A549 (cell line): ENCODE results near the gene SWAP70. TPM values are rescaled to one million over a fixed set of nuclear protein-coding genes. Genes with fewer than 3 reads are reported as not detected.

Experiments used
- ATAC-seq, 2 experiments: fragments of 200-7000 bp in 1 of 2; fragments of >200 bp in 1 of 2; cut with Nextera tagmentation in 1 of 2; cut with Tn5 transposase in 1 of 2; 3 replicates each; pipeline versions ENCODE4 v1.8.0 to v1.9.1; 2018 to 2020; ENCODE audit warnings: mild to moderate bottlenecking in 1 of 2, moderate library complexity in 1 of 2
- CTCF ChIA-PET: fragments of 300-600 bp; sonication (Branson Sonifier 250); formaldehyde crosslinking; extraction: SDS; loops from one replicate; lab custom pipeline; 2021; ENCODE audit warnings: antibody characterized with exemption, inconsistent platforms; lab: Yijun Ruan, JAX
- POLR2A ChIA-PET: fragments of 350-600 bp; formaldehyde crosslinking; extraction: SDS; loops from one replicate; lab custom pipeline; 2021; ENCODE audit warnings: antibody characterized with exemption, inconsistent platforms; lab: Yijun Ruan, JAX
- DNase-seq, 2 experiments: peaks; one replicate each; pipeline versions ENCODE4 v3.0.0 to v3.0.0-alpha.2; 2011 to 2016; ENCODE audit warnings: low read depth in 1 of 2, low spot score in 1 of 2
- FAIRE-seq: peaks from 2 replicates; lab custom pipeline; 2011; peaks lifted over from hg19 to GRCh38; lab: Jason Lieb, UNC
- H3K27ac ChIP-seq, 2 experiments: fragments of >200 bp; sonication (Bioruptor Twin); formaldehyde crosslinking; 3 replicates each; pipeline ENCODE4 v1.5.1; 2016 to 2017
- H3K4me1 ChIP-seq: fragments of >200 bp; sonication (Bioruptor Twin); formaldehyde crosslinking; 3 replicates; pipeline ENCODE4 v1.6.1; 2016
- H3K4me2 ChIP-seq: fragments of >200 bp; sonication (Bioruptor Twin); formaldehyde crosslinking; 3 replicates; pipeline ENCODE4 v1.6.1; 2016
- H3K4me3 ChIP-seq: fragments of >200 bp; sonication (Bioruptor Twin); formaldehyde crosslinking; 3 replicates; pipeline ENCODE4 v1.5.1; 2016
- H3K9me3 ChIP-seq: fragments of >200 bp; sonication (Bioruptor Twin); formaldehyde crosslinking; 3 replicates; pipeline ENCODE4 v1.6.1; 2016
- ATOH8 ChIP-seq: fragments of 250-450 bp; sonication (Bioruptor Pico); IDR thresholded peaks from 2 replicates; pipeline ENCODE4 v1.5.0; 2020; ENCODE audit warnings: low read depth, mild to moderate bottlenecking, moderate library complexity
- BHLHE40 ChIP-seq: IDR thresholded peaks from 2 replicates; pipeline ENCODE4 v1.6.1; 2012; ENCODE audit warnings: low read depth, low read length, inconsistent platforms
- CBX2 ChIP-seq: fragments of 200-600 bp; sonication (generic); IDR thresholded peaks from 2 replicates; pipeline ENCODE4 v1.6.1; 2016; ENCODE audit warnings: low read depth, mild to moderate bottlenecking, borderline replicate concordance
- CHD4 ChIP-seq: fragments of 200-600 bp; sonication (generic); IDR thresholded peaks from 2 replicates; pipeline ENCODE4 v1.6.1; 2016; ENCODE audit warnings: antibody characterized with exemption, mild to moderate bottlenecking, borderline replicate concordance
- E2F6 ChIP-seq: IDR thresholded peaks from 2 replicates; pipeline ENCODE4 v1.6.1; 2012; ENCODE audit warnings: low read depth, borderline replicate concordance
- EHF ChIP-seq: fragments of 250-450 bp; sonication (Bioruptor Pico); IDR thresholded peaks from 2 replicates; pipeline ENCODE4 v1.5.0; 2020; ENCODE audit warnings: mild to moderate bottlenecking
- EHMT2 ChIP-seq: fragments of 200-600 bp; sonication (generic); IDR thresholded peaks from 2 replicates; pipeline ENCODE4 v1.6.1; 2016; ENCODE audit warnings: antibody characterized with exemption, low read depth, mild to moderate bottlenecking, moderate library complexity
- FOSB ChIP-seq: fragments of 250-450 bp; sonication (Bioruptor Pico); IDR thresholded peaks from 2 replicates; pipeline ENCODE4 v1.5.0; 2020; ENCODE audit warnings: mild to moderate bottlenecking, moderate library complexity
- FOSL2 ChIP-seq, 2 experiments: fragments of 450-650 bp in 1 of 2; fragments of >200 bp in 1 of 2; sonication (Bioruptor Twin) in 1 of 2; formaldehyde crosslinking; IDR thresholded peaks; 2 replicates each; pipeline versions ENCODE4 v1.5.0 to v1.6.1; 2016 to 2020; ENCODE audit warnings: mild to moderate bottlenecking in 1 of 2, moderate library complexity in 1 of 2
- HDAC2 ChIP-seq: fragments of 200-600 bp; sonication (generic); IDR thresholded peaks from 2 replicates; pipeline ENCODE4 v1.6.1; 2016
- HEYL ChIP-seq: fragments of 250-450 bp; sonication (Bioruptor Pico); IDR thresholded peaks from 2 replicates; pipeline ENCODE4 v1.8.0; 2021; ENCODE audit warnings: mild to moderate bottlenecking, moderate library complexity
- HOXA7 ChIP-seq: fragments of 250-450 bp; sonication (Bioruptor Pico); IDR thresholded peaks from 2 replicates; pipeline ENCODE4 v1.5.0; 2020; ENCODE audit warnings: mild to moderate bottlenecking, moderate library complexity
- HOXB5 ChIP-seq: fragments of 250-450 bp; sonication (Bioruptor Pico); IDR thresholded peaks from 2 replicates; pipeline ENCODE4 v1.5.0; 2020; ENCODE audit warnings: mild to moderate bottlenecking, moderate library complexity
- JUNB ChIP-seq: fragments of >200 bp; sonication (Bioruptor Twin); formaldehyde crosslinking; IDR thresholded peaks from 2 replicates; pipeline ENCODE4 v1.6.1; 2016
- MAZ ChIP-seq: fragments of 150-350 bp; IDR thresholded peaks from 2 replicates; pipeline ENCODE4 v1.6.1; 2014; ENCODE audit warnings: antibody characterized with exemption, low read depth, low read length, borderline replicate concordance
- POLR2AphosphoS2 ChIP-seq: conservative IDR thresholded peaks from 2 replicates; pipeline ENCODE4 v1.6.1; 2012; ENCODE audit warnings: low read length, improper control_type of control experiment, inconsistent platforms
- RCOR1 ChIP-seq: fragments of 150-350 bp; IDR thresholded peaks from 2 replicates; pipeline ENCODE4 v1.6.1; 2014; ENCODE audit warnings: antibody characterized with exemption, low read length, low read depth
- REST ChIP-seq: fragments of 200-600 bp; sonication (generic); IDR thresholded peaks from 2 replicates; pipeline ENCODE4 v1.6.1; 2016; ENCODE audit warnings: antibody characterized with exemption, mild to moderate bottlenecking, moderate library complexity
- RFX5 ChIP-seq: fragments of 450-650 bp; IDR thresholded peaks from 2 replicates; pipeline ENCODE4 v1.7.1; 2014; ENCODE audit warnings: antibody characterized with exemption, mild to moderate bottlenecking, moderate library complexity
- ZFP36 ChIP-seq: fragments of 450-650 bp; IDR thresholded peaks from 2 replicates; pipeline ENCODE4 v1.6.1; 2014; ENCODE audit warnings: borderline replicate concordance; ENCODE audit not compliant: partially characterized antibody
- ZNF302 ChIP-seq: fragments of 250-450 bp; sonication (Bioruptor Pico); IDR thresholded peaks from 2 replicates; pipeline ENCODE4 v1.9.0; 2021; ENCODE audit warnings: inconsistent platforms, mild to moderate bottlenecking, moderate library complexity
- ZSCAN20 ChIP-seq: fragments of 250-450 bp; sonication (Bioruptor Pico); IDR thresholded peaks from 2 replicates; pipeline ENCODE4 v1.8.0; 2022; ENCODE audit warnings: mild to moderate bottlenecking, moderate library complexity
- WGBS: methylation state at CpG from one replicate; pipeline ENCODE4 v1.1.6; 2017; ENCODE audit errors: missing lambda C conversion rate; 5-methylcytosine and 5-hydroxymethylcytosine counted together
- polyA plus RNA-seq, 4 experiments: library from polyadenylated mRNA; depleted of rRNA in 3 of 4; stranded (reverse); fragments of >200 nt; fragmentation: RNase III in 1 of 4; extraction: RNeasy Plus Mini Kit Qiagen cat#74134 plus additional on column Dnase treatment in 1 of 4; gene quantifications; 2 replicates in 3 of 4; 3 replicates in 1 of 4; pipeline ENCODE4 v1.2.3, GENCODE V29; 2011 to 2017

The SWAP70 gene
- polyA plus RNA-seq, 2 of the 4 experiments (the other 2 are of a cell fraction) = 24.5 to 25.5 TPM

- Histone ChIP-seq H3K4me2 (peak overlapping the region; percentile 39), H3K9me3 (no peaks in the 10 kb centered on the region; the same call in 2 of the 3 replicates), H3K27ac (no peak overlapping the region), H3K4me3 (no peak overlapping the region), H3K4me1 (peaks cover 11% of the 10 kb centered on the region)
- CTCF ChIA-PET = no interaction called here
- DNase-seq (no peak), ATAC-seq (peak in 1 of 2 experiments; percentile 55; a peak in 3 of 6 replicates), FAIRE-seq (no peak)
- POLR2A ChIA-PET = no interaction called here
- TF ChIP-seq HEYL (no peak), EHF (CRISPR knock-in tag) (no peak), EHMT2 (no peak), HDAC2 (no peak), E2F6 (no peak), RCOR1 (no peak), BHLHE40 (no peak), FOSL2 (IDR thresholded peaks at IDR 0.05) (no peak), FOSL2 (CRISPR knock-in tag; IDR thresholded peaks at IDR 0.05) (no peak), MAZ (no peak), CBX2 (no peak), HOXB5 (no peak), CHD4 (no peak), HOXA7 (CRISPR knock-in tag) (no peak), POLR2AphosphoS2 (no peak), RFX5 (no peak), ATOH8 (CRISPR knock-in tag) (no peak), ZSCAN20 (CRISPR knock-in tag) (no peak), JUNB (no peak), ZNF302 (no peak)
- WGBS = 9% methylated on average over 3 of the region's 3 CpGs
Observed at GRCh38 chr11:9643751-9644150, 20.1 kb upstream of the SWAP70 start.

GRCh38 chr11:9645881-9646280 is 18.0 kb upstream of the SWAP70 start:
- Histone ChIP-seq H3K27ac (no peak overlapping the region), H3K4me1 (peaks cover 11% of the 10 kb centered on the region), H3K4me3 (no peak overlapping the region), H3K4me2 (no peak overlapping the region), H3K9me3 (no peaks in the 10 kb centered on the region; the same call in 2 of the 3 replicates)
- ATAC-seq (no peak), FAIRE-seq (no peak), DNase-seq (no peak)
- CTCF ChIA-PET = no interaction called here
- POLR2A ChIA-PET = no interaction called here
- 46% methylated on average over 1 of the region's 1 CpG for WGBS
- TF ChIP-seq FOSB (CRISPR knock-in tag) (no peak), ZFP36 (no peak), REST (no peak)
